BLaER1 treated with 17β-estradiol and CSF1 and Interleukin-3, amounts not matched to agents 10 nM and 100 nM (cell line): ENCODE data around the gene TSEN34.
A peak's percentile ranks its signal among the peaks of the same experiment; 100 is the strongest.
"Not testable (repeated sequence)": the region's sequence is repeated elsewhere in the genome, so short reads cannot be mapped to it uniquely, and the experiment has no call there.

Experiments
- H3K27ac ChIP-seq, 11 experiments: shearing (Covaris generic); formaldehyde crosslinking; 2 replicates each; pipeline ENCODE4 v1.8.1; 2022
- H3K27me3 ChIP-seq, 11 experiments: shearing (Covaris generic); formaldehyde crosslinking; 2 replicates each; pipeline ENCODE4 v1.8.1; 2022
- H3K36me3 ChIP-seq, 11 experiments: shearing (Covaris generic); formaldehyde crosslinking; 2 replicates each; pipeline ENCODE4 v1.8.1; 2022
- H3K4me1 ChIP-seq, 10 experiments: shearing (Covaris generic); formaldehyde crosslinking; 2 replicates each; pipeline ENCODE4 v1.8.1; 2022
- H3K4me2 ChIP-seq, 11 experiments: shearing (Covaris generic); formaldehyde crosslinking; 2 replicates each; pipeline ENCODE4 v1.8.1; 2022
- H3K4me3 ChIP-seq, 10 experiments: shearing (Covaris generic); formaldehyde crosslinking; 2 replicates each; pipeline ENCODE4 v1.8.1; 2022
- H3K9ac ChIP-seq, 11 experiments: shearing (Covaris generic); formaldehyde crosslinking; 2 replicates each; pipeline ENCODE4 v1.8.1; 2022
- H3K9me3 ChIP-seq, 11 experiments: shearing (Covaris generic); formaldehyde crosslinking; replicated peaks in 1 of 11; 2 replicates each; pipeline ENCODE4 v1.8.1; 2022
- H4K20me1 ChIP-seq, 11 experiments: shearing (Covaris generic); formaldehyde crosslinking; 2 replicates each; pipeline ENCODE4 v1.8.1; 2022
- Cebpa-rat ChIP-seq, 11 experiments: shearing (Covaris generic); IDR thresholded peaks; 2 replicates each; pipeline ENCODE4 v1.8.1; 2022

The TSEN34 gene

GRCh38 chr19:54206831-54207177, 15.7 kb downstream of the TSEN34 start:
- H3K27ac ChIP-seq: peak overlapping the region; percentile 94 to 100 (median 97)
- H3K9me3 ChIP-seq: no peaks in the 10 kb centered on the region
- peak overlapping the region; percentile 87 to 99 (median 97) for H3K4me2 ChIP-seq
- H3K9ac ChIP-seq: peak overlapping the region; percentile 91 to 99 (median 97)
- no peaks in the 10 kb centered on the region for H3K27me3 ChIP-seq
- peaks cover 60 to 90% (median 82%) of the 10 kb centered on the region in 11 experiments for H3K36me3 ChIP-seq
- no peak for TF ChIP-seq Cebpa-rat (IDR thresholded peaks at IDR 0.05)
- peaks cover 68 to 99% (median 95%) of the 10 kb centered on the region in 10 experiments for H3K4me1 ChIP-seq
- peaks cover 23 to 100% (median 56%) of the 10 kb centered on the region in 11 experiments; a peak in 21 of 22 replicates for H4K20me1 ChIP-seq
- H3K4me3 ChIP-seq: peak overlapping the region; percentile 30 to 98 (median 93); a peak in 19 of 20 replicates

- not testable (repeated sequence) for H3K9me3 ChIP-seq, H3K27me3 ChIP-seq
- H3K4me3 ChIP-seq: peak overlapping the region; percentile 30 to 98 (median 93); a peak in 18 of 20 replicates
- peak overlapping the region; percentile 91 to 99 (median 97) for H3K9ac ChIP-seq
- peak overlapping the region; percentile 94 to 100 (median 97) for H3K27ac ChIP-seq
- H3K4me2 ChIP-seq: peak overlapping the region; percentile 87 to 99 (median 97)
- H3K36me3 ChIP-seq: peaks cover 56 to 90% (median 82%) of the 10 kb centered on the region in 11 experiments
- H3K4me1 ChIP-seq: peaks cover 72 to 97% (median 94%) of the 10 kb centered on the region in 10 experiments
- peaks cover 19 to 100% (median 53%) of the 10 kb centered on the region in 11 experiments; a peak in 21 of 22 replicates for H4K20me1 ChIP-seq
Measured at GRCh38 chr19:54207193-54207592, 16.1 kb downstream of the TSEN34 start.

GRCh38 chr19:54207676-54207982, 16.5 kb downstream of the TSEN34 start:
- no peak for TF ChIP-seq Cebpa-rat (IDR thresholded peaks at IDR 0.05)
- peaks cover 14 to 100% (median 48%) of the 10 kb centered on the region in 11 experiments; a peak in 21 of 22 replicates for H4K20me1 ChIP-seq
- H3K4me3 ChIP-seq: peak overlapping the region; percentile 25 to 98 (median 93); a peak in 19 of 20 replicates
- H3K4me2 ChIP-seq: peak overlapping the region; percentile 87 to 99 (median 97)
- H3K27me3 ChIP-seq: no peaks in the 10 kb centered on the region
- H3K27ac ChIP-seq: peak overlapping the region; percentile 94 to 100 (median 97)
- peaks cover 52 to 90% (median 82%) of the 10 kb centered on the region in 11 experiments for H3K36me3 ChIP-seq
- 0 out of 22 replicates have a peak, but pooled peaks cover 0 to 1% (median 0%) of the 10 kb centered on the region in 11 experiments for H3K9me3 ChIP-seq
- H3K4me1 ChIP-seq: peaks cover 74 to 97% (median 91%) of the 10 kb centered on the region in 10 experiments
- H3K9ac ChIP-seq: peak overlapping the region; percentile 91 to 99 (median 97)

GRCh38 chr19:54207983-54208783, 17.1 kb downstream of the TSEN34 start:
- H3K9ac ChIP-seq: peak overlapping the region; percentile 91 to 99 (median 97)
- peaks cover 46 to 90% (median 82%) of the 10 kb centered on the region in 11 experiments for H3K36me3 ChIP-seq
- peaks cover 0 to 4% (median 0%) of the 10 kb centered on the region in 11 experiments; a peak in 1 of 22 replicates for H3K9me3 ChIP-seq
- H3K4me2 ChIP-seq: peak overlapping the region; percentile 87 to 99 (median 97)
- no peaks in the 10 kb centered on the region for H3K27me3 ChIP-seq
- peaks cover 9 to 100% (median 43%) of the 10 kb centered on the region in 11 experiments; a peak in 21 of 22 replicates for H4K20me1 ChIP-seq
- peak overlapping the region; percentile 94 to 100 (median 97) for H3K27ac ChIP-seq
- peaks cover 74 to 96% (median 87%) of the 10 kb centered on the region in 10 experiments for H3K4me1 ChIP-seq
- peak; percentile 97 to 100 (median 99) for TF ChIP-seq Cebpa-rat (IDR thresholded peaks at IDR 0.05)
- peak overlapping the region; percentile 25 to 98 (median 93); a peak in 18 of 20 replicates for H3K4me3 ChIP-seq

- no peak for TF ChIP-seq Cebpa-rat (IDR thresholded peaks at IDR 0.05)
- H3K9me3 ChIP-seq: peaks cover 0 to 8% (median 0%) of the 10 kb centered on the region in 11 experiments; a peak in 3 of 22 replicates
- H3K9ac ChIP-seq: peak overlapping the region; percentile 90 to 97 (median 95)
- peak overlapping the region; percentile 87 to 99 (median 94) for H3K4me2 ChIP-seq
- peaks cover 41 to 90% (median 82%) of the 10 kb centered on the region in 11 experiments for H3K36me3 ChIP-seq
- peaks cover 4 to 100% (median 37%) of the 10 kb centered on the region in 11 experiments; a peak in 20 of 22 replicates for H4K20me1 ChIP-seq
- peak overlapping the region; percentile 94 to 100 (median 97) for H3K27ac ChIP-seq
- peak overlapping the region in 9 of 10 experiments; percentile 1 to 56 (median 40); a peak in 14 of 20 replicates for H3K4me3 ChIP-seq
- peaks cover 74 to 91% (median 81%) of the 10 kb centered on the region in 10 experiments for H3K4me1 ChIP-seq
- no peaks in the 10 kb centered on the region for H3K27me3 ChIP-seq
Measured at GRCh38 chr19:54208784-54209057, 17.6 kb downstream of the TSEN34 start.

GRCh38 chr19:54209058-54209810, 18.1 kb downstream of the TSEN34 start:
- Histone ChIP-seq H3K9me3 (peaks cover 0 to 9% (median 0%) of the 10 kb centered on the region in 11 experiments; a peak in 3 of 22 replicates), H3K27ac (peak overlapping the region; percentile 94 to 100 (median 97)), H4K20me1 (peaks cover 0 to 100% (median 32%) of the 10 kb centered on the region in 11 experiments; a peak in 18 of 22 replicates), H3K27me3 (no peaks in the 10 kb centered on the region), H3K4me2 (peak overlapping the region; percentile 87 to 99 (median 94)), H3K9ac (peak overlapping the region; percentile 90 to 97 (median 95)), H3K4me3 (peak overlapping the region in 9 of 10 experiments; percentile 1 to 56 (median 40); a peak in 12 of 20 replicates), H3K36me3 (peaks cover 36 to 89% (median 79%) of the 10 kb centered on the region in 11 experiments), H3K4me1 (peaks cover 73 to 86% (median 76%) of the 10 kb centered on the region in 10 experiments)
- TF ChIP-seq Cebpa-rat (IDR thresholded peaks at IDR 0.05): no peak

GRCh38 chr19:54209811-54210494, 18.8 kb downstream of the TSEN34 start:
- no peak for TF ChIP-seq Cebpa-rat (IDR thresholded peaks at IDR 0.05)
- H3K9me3 ChIP-seq: peaks cover 0 to 12% (median 0%) of the 10 kb centered on the region in 11 experiments; a peak in 6 of 22 replicates
- H3K9ac ChIP-seq: peak overlapping the region; percentile 90 to 97 (median 95)
- peak overlapping the region; percentile 94 to 100 (median 97) for H3K27ac ChIP-seq
- no peaks in the 10 kb centered on the region for H3K27me3 ChIP-seq
- peaks cover 0 to 95% (median 25%) of the 10 kb centered on the region in 11 experiments; a peak in 18 of 22 replicates for H4K20me1 ChIP-seq
- H3K4me2 ChIP-seq: peak overlapping the region; percentile 87 to 99 (median 94)
- H3K4me1 ChIP-seq: peaks cover 66 to 79% (median 70%) of the 10 kb centered on the region in 10 experiments
- H3K4me3 ChIP-seq: peak overlapping the region in 7 of 10 experiments; percentile 11 to 56 (median 42); a peak in 10 of 20 replicates
- H3K36me3 ChIP-seq: peaks cover 28 to 85% (median 76%) of the 10 kb centered on the region in 11 experiments

- Histone ChIP-seq H3K36me3 (peaks cover 24 to 85% (median 75%) of the 10 kb centered on the region in 11 experiments), H3K4me1 (peaks cover 53 to 66% (median 59%) of the 10 kb centered on the region in 10 experiments), H3K27me3 (no peaks in the 10 kb centered on the region), H3K27ac (peak overlapping the region; percentile 94 to 100 (median 97); a peak in 21 of 22 replicates), H3K9me3 (peaks cover 0 to 15% (median 0%) of the 10 kb centered on the region in 11 experiments; a peak in 6 of 22 replicates), H4K20me1 (peaks cover 3 to 95% (median 16%) of the 10 kb centered on the region in 11 experiments; a peak in 20 of 22 replicates), H3K4me2 (peak overlapping the region; percentile 17 to 99 (median 93); a peak in 21 of 22 replicates), H3K9ac (peak overlapping the region; percentile 25 to 97 (median 94); a peak in 19 of 22 replicates), H3K4me3 (peak overlapping the region in 4 of 10 experiments; percentile 2 to 31 (median 19); a peak in 5 of 20 replicates)
- TF ChIP-seq Cebpa-rat (IDR thresholded peaks at IDR 0.05): no peak
Measured at GRCh38 chr19:54211235-54211634, 20.1 kb downstream of the TSEN34 start.

- H3K9ac ChIP-seq, H3K4me3 ChIP-seq, H3K27me3 ChIP-seq, H3K4me2 ChIP-seq, H3K27ac ChIP-seq: not testable (repeated sequence)
- H3K36me3 ChIP-seq: peaks cover 37 to 79% (median 69%) of the 10 kb centered on the region in 11 experiments
- H3K9me3 ChIP-seq: peaks cover 0 to 15% (median 0%) of the 10 kb centered on the region in 11 experiments; a peak in 6 of 22 replicates
- H4K20me1 ChIP-seq: peaks cover 0 to 82% (median 30%) of the 10 kb centered on the region in 11 experiments; a peak in 13 of 22 replicates
- H3K4me1 ChIP-seq: peaks cover 24 to 59% (median 34%) of the 10 kb centered on the region in 10 experiments
Measured at GRCh38 chr19:54214217-54214616, 23.1 kb downstream of the TSEN34 start.

- H3K9ac ChIP-seq, H3K4me2 ChIP-seq, H3K27ac ChIP-seq, H3K4me3 ChIP-seq, H3K27me3 ChIP-seq: not testable (repeated sequence)
- peaks cover 0 to 76% (median 34%) of the 10 kb centered on the region in 11 experiments; a peak in 12 of 22 replicates for H4K20me1 ChIP-seq
- H3K36me3 ChIP-seq: peaks cover 43 to 79% (median 67%) of the 10 kb centered on the region in 11 experiments
- H3K4me1 ChIP-seq: peaks cover 18 to 59% (median 29%) of the 10 kb centered on the region in 10 experiments
- H3K9me3 ChIP-seq: peaks cover 0 to 15% (median 0%) of the 10 kb centered on the region in 11 experiments; a peak in 6 of 22 replicates
Measured at GRCh38 chr19:54214734-54215133, 23.6 kb downstream of the TSEN34 start.
